ENCODE results near the gene METRN.
"Not testable (repeated sequence)": the region's sequence is repeated elsewhere in the genome, so short reads cannot be mapped to it uniquely, and the experiment has no call there.

Gene METRN

DNA sequence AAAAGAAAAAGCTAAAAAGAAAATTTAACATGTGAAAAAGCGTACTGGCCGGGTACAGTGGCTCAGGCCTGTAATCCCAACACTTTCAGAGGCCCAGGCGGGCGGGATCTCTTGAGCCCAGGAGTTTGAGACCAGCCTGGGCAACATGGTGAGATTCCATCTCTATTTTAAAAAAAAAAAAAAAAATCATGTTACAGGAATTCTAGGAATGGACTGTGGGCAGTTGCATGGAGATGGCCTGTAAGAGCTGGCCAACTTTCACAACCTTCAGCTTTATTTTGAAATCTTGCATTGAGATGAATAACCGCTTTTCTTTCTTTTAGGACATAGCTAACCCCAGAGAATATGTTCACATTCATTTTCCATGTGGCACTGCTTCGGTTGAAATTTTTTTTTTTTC, 34.1 kb downstream of the METRN start:
- no peak for DNase-seq (ENCODE audit: low spot score)
- TF ChIP-seq, protein P1, sequence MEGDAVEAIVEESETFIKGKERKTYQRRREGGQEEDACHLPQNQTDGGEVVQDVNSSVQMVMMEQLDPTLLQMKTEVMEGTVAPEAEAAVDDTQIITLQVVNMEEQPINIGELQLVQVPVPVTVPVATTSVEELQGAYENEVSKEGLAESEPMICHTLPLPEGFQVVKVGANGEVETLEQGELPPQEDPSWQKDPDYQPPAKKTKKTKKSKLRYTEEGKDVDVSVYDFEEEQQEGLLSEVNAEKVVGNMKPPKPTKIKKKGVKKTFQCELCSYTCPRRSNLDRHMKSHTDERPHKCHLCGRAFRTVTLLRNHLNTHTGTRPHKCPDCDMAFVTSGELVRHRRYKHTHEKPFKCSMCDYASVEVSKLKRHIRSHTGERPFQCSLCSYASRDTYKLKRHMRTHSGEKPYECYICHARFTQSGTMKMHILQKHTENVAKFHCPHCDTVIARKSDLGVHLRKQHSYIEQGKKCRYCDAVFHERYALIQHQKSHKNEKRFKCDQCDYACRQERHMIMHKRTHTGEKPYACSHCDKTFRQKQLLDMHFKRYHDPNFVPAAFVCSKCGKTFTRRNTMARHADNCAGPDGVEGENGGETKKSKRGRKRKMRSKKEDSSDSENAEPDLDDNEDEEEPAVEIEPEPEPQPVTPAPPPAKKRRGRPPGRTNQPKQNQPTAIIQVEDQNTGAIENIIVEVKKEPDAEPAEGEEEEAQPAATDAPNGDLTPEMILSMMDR (IDR thresholded peaks at IDR 0.05; ENCODE audit: extremely low read depth, missing control alignments), result no peak

DNA sequence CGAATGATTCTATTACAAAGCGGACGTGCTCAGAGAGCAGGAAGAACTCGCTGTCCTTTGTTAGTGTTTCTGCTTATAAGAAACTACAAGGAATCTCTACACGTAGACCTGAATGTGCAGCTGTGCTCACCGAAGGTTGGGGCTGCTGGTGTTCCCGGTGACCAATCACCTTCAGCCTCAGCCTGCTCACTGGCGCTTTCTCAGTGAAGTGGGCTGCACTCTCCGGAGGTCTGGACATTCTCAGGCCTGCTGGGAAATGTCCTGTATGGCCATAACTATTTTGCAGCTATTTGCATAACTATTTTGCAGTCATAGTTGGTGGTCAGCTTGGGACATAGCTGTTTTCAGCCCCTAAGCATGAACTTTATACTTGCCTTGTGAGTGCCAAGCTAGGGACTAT, 35.6 kb downstream of the METRN start:
- TF ChIP-seq, protein P1 (IDR thresholded peaks at IDR 0.05; ENCODE audit: extremely low read depth, missing control alignments), result no peak
- DNase-seq (ENCODE audit: low spot score), result no peak

DNA sequence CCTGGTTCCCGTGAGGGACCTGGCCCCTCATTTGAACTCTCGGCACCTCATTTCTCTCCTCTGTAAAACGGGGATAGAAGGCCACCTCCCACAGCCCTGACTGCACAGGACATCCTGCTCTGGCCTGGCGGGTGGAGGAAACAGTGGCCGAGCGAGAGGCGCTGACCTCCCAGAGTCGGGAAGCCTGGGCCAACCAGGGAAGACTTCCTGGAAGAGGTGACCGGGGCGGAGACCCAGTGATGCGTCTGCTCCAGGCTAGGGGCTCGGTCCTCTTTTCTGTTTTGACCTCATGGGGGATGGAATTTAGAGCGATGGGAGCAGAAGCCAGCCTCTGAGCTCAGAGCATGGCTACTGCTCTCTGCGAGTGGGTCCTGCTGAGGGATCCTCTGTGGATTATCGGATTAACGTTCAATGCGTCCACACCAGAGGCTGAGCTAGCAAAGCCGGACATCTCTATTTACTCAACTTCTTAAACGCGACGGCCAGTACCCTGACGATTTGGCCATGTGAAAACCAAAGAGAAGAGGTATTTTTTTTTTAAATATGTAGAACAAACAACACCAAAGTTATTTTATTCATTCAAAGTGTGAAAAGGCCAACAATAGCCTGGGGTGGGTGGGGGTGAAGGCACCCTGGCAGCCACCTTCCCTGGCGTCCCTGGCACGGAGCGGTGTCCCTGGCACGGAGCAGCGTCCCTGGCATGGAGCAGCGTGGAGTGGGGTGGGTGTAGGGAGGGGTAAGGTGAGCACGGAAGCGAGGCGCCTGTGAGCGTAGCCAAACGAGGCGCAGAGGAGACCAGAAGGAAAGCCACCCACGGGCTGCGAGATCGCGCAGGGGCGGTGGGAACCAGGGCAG, 36.5 kb downstream of the METRN start:
- TF ChIP-seq, protein P1 (IDR thresholded peaks at IDR 0.05; ENCODE audit: extremely low read depth, missing control alignments), result no peak
- DNase-seq (ENCODE audit: low spot score), result no peak

DNA sequence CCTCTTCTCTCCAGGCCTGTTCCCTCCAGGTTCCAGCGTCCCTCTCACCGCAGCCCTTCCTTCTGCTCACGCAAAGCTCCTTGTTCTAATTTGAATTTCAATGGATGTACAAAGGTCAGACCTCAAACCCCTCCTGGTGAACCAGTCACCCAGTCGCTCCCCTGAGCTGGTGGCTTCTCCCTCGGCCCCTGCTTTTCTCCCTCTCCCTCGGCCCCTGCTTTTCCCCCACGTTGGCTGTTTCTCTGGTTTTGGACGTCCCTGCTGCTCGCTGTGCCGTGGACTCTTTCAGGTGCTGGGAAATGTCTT, 37.0 kb downstream of the METRN start:
- TF ChIP-seq, protein P1 (IDR thresholded peaks at IDR 0.05; ENCODE audit: extremely low read depth, missing control alignments), result no peak
- no peak for DNase-seq (ENCODE audit: low spot score)

DNA sequence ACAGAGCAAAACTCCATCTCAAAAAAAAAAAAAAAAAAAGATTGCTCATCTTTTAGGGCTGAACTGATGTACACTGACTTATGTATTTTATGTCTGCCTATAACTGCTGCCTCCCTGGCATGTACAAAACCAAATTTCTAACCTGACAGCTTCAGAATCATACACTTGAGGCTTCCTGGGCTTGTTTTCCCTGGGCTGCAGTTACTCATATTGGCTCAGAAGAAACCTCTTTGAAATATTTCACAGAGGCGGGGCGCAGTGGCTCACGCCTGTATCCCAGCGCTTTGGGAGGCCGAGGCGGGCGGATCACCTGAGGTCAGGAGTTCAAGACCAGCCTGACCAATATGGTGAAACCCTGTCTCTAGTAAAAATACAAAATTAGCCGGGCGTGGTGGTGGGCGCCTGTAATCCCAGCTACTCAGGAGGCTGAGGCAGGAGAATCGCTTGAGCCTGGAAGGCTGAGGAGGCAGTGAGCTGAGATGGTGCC, 39.2 kb downstream of the METRN start:
- DNase-seq (ENCODE audit: low spot score), result not testable (repeated sequence)

DNA sequence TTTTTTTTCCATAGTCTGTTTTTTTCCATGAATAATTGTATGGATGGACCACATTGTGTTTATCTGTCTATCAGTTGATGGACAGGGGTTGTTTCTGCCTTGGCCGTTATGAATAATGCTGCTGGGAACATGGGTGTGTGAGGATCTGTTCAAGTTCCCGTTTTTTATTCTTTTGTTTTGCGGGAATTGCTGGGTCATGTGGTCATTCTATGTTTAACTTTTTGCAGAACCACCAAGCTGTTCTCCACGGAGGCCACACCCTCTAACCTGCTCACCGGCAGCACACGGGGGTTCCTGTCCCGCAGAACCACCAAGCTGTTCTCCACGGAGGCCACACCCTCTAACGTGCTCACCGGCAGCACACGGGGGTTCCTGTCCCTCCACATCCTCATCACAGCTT, 39.7 kb downstream of the METRN start:
- no peak for DNase-seq (ENCODE audit: low spot score)

DNA sequence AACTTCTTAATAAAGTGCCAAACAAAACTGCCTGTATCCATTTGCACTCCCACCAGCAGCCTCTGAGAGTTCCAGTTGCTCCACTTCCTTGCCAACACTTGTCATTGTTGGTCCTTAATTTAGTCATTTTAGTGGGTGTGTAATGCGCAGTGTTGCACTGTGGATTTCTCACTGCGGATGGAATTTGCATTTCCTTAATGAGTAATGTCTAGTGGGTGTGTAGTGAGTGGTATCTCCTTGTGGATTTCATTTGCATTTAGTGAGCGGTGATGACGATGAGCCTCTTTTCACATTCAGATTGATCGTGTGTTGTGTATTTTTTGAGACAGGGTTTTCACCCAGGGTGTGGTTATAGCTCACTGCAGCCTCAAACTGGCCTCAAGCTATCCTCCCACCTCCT, 41.5 kb downstream of the METRN start:
- TF ChIP-seq, protein P1 (IDR thresholded peaks at IDR 0.05; ENCODE audit: extremely low read depth, missing control alignments), result no peak
- DNase-seq (ENCODE audit: low spot score), result no peak

More for the DNA sequence above, 39.7 kb downstream of the METRN start:
- TF ChIP-seq, protein P1 (IDR thresholded peaks at IDR 0.05; ENCODE audit: extremely low read depth, missing control alignments), result no peak
